NCI-H774 (cell line): ENCODE results near the gene MRGPRF.

Source experiments
- DNase-seq: peaks from one replicate; lab custom pipeline; 2025; lab: John Stamatoyannopoulos, UW

MRGPRF gene

GRCh38 chr11:68963779-68964178, 49.3 kb downstream of the MRGPRF start:
- no peak for DNase-seq

- DNase-seq, result no peak
These were observed 50.4 kb downstream of the MRGPRF start for GRCh38 chr11:68962527-68963250.

GRCh38 chr11:68961245-68961644, 51.8 kb downstream of the MRGPRF start:
- DNase-seq, result no peak

GRCh38 chr11:68960294-68961071, 52.6 kb downstream of the MRGPRF start:
- no peak for DNase-seq

- no peak for DNase-seq
These were observed 53.4 kb downstream of the MRGPRF start for GRCh38 chr11:68959465-68960293.

GRCh38 chr11:68958211-68958610, 54.8 kb downstream of the MRGPRF start:
- no peak for DNase-seq

- no peak for DNase-seq
These were observed 56.3 kb downstream of the MRGPRF start for GRCh38 chr11:68956547-68957254.

GRCh38 chr11:68956142-68956541, 56.9 kb downstream of the MRGPRF start:
- DNase-seq, result no peak

- DNase-seq, result no peak
These were observed 57.5 kb downstream of the MRGPRF start for GRCh38 chr11:68955607-68955958.

GRCh38 chr11:68954836-68955606, 58.0 kb downstream of the MRGPRF start:
- peak; percentile 44 for DNase-seq
